Liver (tissue), 9 donors: ENCODE results near the gene HOMER3. TPM values are rescaled to one million over a fixed set of nuclear protein-coding genes. Genes with fewer than 3 reads are reported as not detected.

Experiments used
- DNase-seq: peaks from one replicate; pipeline ENCODE4 v3.0.0-alpha.2; 2017; ENCODE audit warnings: low spot score
- H3K27ac ChIP-seq, 2 donors: one replicate each; pipeline ENCODE4 v1.7.0; 2013; ENCODE audit warnings: inconsistent platforms in 2 of 2, low read length in 2 of 2, control low read depth in 1 of 2, low read depth in 1 of 2, mild to moderate bottlenecking in 1 of 2
- H3K27me3 ChIP-seq, 4 donors: one replicate each; pipeline versions ENCODE4 v1.6.1 to v1.7.0; 2013; ENCODE audit warnings: low read length in 3 of 4, inconsistent platforms in 1 of 4, mild to moderate bottlenecking in 1 of 4, moderate library complexity in 1 of 4; ENCODE audit not compliant: control insufficient read depth in 4 of 4, insufficient read depth in 4 of 4
- H3K36me3 ChIP-seq, 4 donors: one replicate each; pipeline versions ENCODE4 v1.6.1 to v1.7.0; 2013; ENCODE audit warnings: low read length in 3 of 4, mild to moderate bottlenecking in 3 of 4, low read depth in 1 of 4, moderate library complexity in 1 of 4; ENCODE audit not compliant: control insufficient read depth in 4 of 4, insufficient read depth in 3 of 4
- H3K4me1 ChIP-seq, 4 donors: one replicate each; pipeline versions ENCODE4 v1.6.1 to v1.7.0; 2013; ENCODE audit warnings: low read length in 3 of 4, mild to moderate bottlenecking in 3 of 4, moderate library complexity in 1 of 4; ENCODE audit not compliant: control insufficient read depth in 4 of 4, insufficient read depth in 4 of 4
- H3K4me3 ChIP-seq, 3 donors: one replicate each; pipeline versions ENCODE4 v1.6.1 to v1.7.0; 2013; ENCODE audit warnings: low read length in 3 of 3, control low read depth in 1 of 3, low read depth in 1 of 3, mild to moderate bottlenecking in 1 of 3
- H3K9ac ChIP-seq, 2 donors: one replicate each; pipeline ENCODE4 v1.7.0; 2013; ENCODE audit warnings: low read length in 2 of 2, mild to moderate bottlenecking in 2 of 2, moderate library complexity in 2 of 2, control low read depth in 1 of 2, low read depth in 1 of 2
- H3K9me3 ChIP-seq, 4 donors: one replicate each; pipeline versions ENCODE4 v1.6.1 to v1.7.0; 2013; ENCODE audit warnings: low read length in 3 of 4; ENCODE audit not compliant: control insufficient read depth in 4 of 4
- ATF3 ChIP-seq: IDR thresholded peaks from 2 replicates; pipeline ENCODE4 v1.6.1; 2016; ENCODE audit warnings: antibody characterized with exemption
- CTCF ChIP-seq: fragments of 150-350 bp; IDR thresholded peaks from 2 replicates; pipeline ENCODE4 v1.5.1; 2017; ENCODE audit warnings: improper control_type of control experiment, low read depth, low read length; ENCODE audit not compliant: missing input control
- EGR1 ChIP-seq, 2 donors: IDR thresholded peaks; 2 replicates each; pipeline ENCODE4 v1.6.1; 2016 to 2018; ENCODE audit warnings: antibody characterized with exemption in 2 of 2, low read depth in 2 of 2
- FOXA1 ChIP-seq: IDR thresholded peaks from 2 replicates; pipeline ENCODE4 v1.6.1; 2016; ENCODE audit warnings: antibody characterized with exemption
- FOXA2 ChIP-seq: IDR thresholded peaks from 2 replicates; pipeline ENCODE4 v1.6.1; 2016; ENCODE audit warnings: antibody characterized with exemption
- GABPA ChIP-seq, 2 donors: IDR thresholded peaks in 1 of 2; conservative IDR thresholded peaks in 1 of 2; 2 replicates each; pipeline ENCODE4 v1.6.1; 2016; ENCODE audit warnings: antibody characterized with exemption in 2 of 2, mild to moderate bottlenecking in 1 of 2, moderate library complexity in 1 of 2
- HNF4A ChIP-seq, 2 donors: conservative IDR thresholded peaks; 2 replicates each; pipeline ENCODE4 v1.6.1; 2016; ENCODE audit warnings: antibody characterized with exemption in 2 of 2, mild to moderate bottlenecking in 2 of 2
- HNF4G ChIP-seq: IDR thresholded peaks from 2 replicates; pipeline ENCODE4 v1.6.1; 2016; ENCODE audit warnings: antibody characterized with exemption
- JUND ChIP-seq, 2 donors: IDR thresholded peaks; 2 replicates each; pipeline ENCODE4 v1.6.1; 2016; ENCODE audit warnings: antibody characterized with exemption in 2 of 2
- MAX ChIP-seq: IDR thresholded peaks from 2 replicates; pipeline ENCODE4 v1.6.1; 2016; ENCODE audit warnings: antibody characterized with exemption
- NR2F2 ChIP-seq: IDR thresholded peaks from 2 replicates; pipeline ENCODE4 v1.6.1; 2016; ENCODE audit warnings: antibody characterized with exemption
- RAD21 ChIP-seq, 2 donors: IDR thresholded peaks; 2 replicates each; pipeline ENCODE4 v1.6.1; 2016; ENCODE audit warnings: antibody characterized with exemption in 2 of 2, mild to moderate bottlenecking in 2 of 2
- REST ChIP-seq: IDR thresholded peaks from 2 replicates; pipeline ENCODE4 v1.6.1; 2016; ENCODE audit warnings: antibody characterized with exemption, mild to moderate bottlenecking
- RXRA ChIP-seq, 2 donors: IDR thresholded peaks; 2 replicates each; pipeline ENCODE4 v1.6.1; 2017 to 2018; ENCODE audit warnings: antibody characterized with exemption in 2 of 2, mild to moderate bottlenecking in 1 of 2
- SP1 ChIP-seq: IDR thresholded peaks from 2 replicates; pipeline ENCODE4 v1.6.1; 2018; ENCODE audit warnings: antibody characterized with exemption, mild to moderate bottlenecking
- YY1 ChIP-seq: IDR thresholded peaks from 2 replicates; pipeline ENCODE4 v1.6.1; 2016; ENCODE audit warnings: antibody characterized with exemption, mild to moderate bottlenecking
- ZBTB33 ChIP-seq: IDR thresholded peaks from 2 replicates; pipeline ENCODE4 v1.6.1; 2016; ENCODE audit warnings: antibody characterized with exemption
- whole genome bisulfite sequencing: extraction: QIAGEN DNeasy Blood & Tissue Kit; methylation state at CpG from one replicate; pipeline ENCODE4 v1.1.7; 2013; 5-methylcytosine and 5-hydroxymethylcytosine counted together
- polyA plus RNA-seq, 2 donors: library from polyadenylated mRNA; stranded (reverse) in 1 of 2; unstranded in 1 of 2; fragments of 200-250 nt in 1 of 2; fragments of >200 nt in 1 of 2; fragmentation: Nextera tagmentation in 1 of 2; extraction: Ambion mirVana in 1 of 2; gene quantifications; one replicate each; pipeline versions ENCODE4 v1.2.1 to v1.2.3, GENCODE V29; 2013 to 2015
- total RNA-seq, 2 donors: library from RNA; depleted of rRNA; stranded (reverse); fragments of >200 nt; gene quantifications; one replicate each; pipeline ENCODE4 v1.2.3, GENCODE V29; 2014
- donor health status: healthy.
- donor health status: healthy.
- donor health status: healthy.
- donor health status: healthy.
- donor health status: healthy.

HOMER3 gene
- total and polyA plus RNA-seq, 4 donors: 0.18 to 5.4 (median 3.5) TPM

- TF ChIP-seq REST: no peak
Measured at GRCh38 chr19:18990128-18990708, 49.2 kb upstream of the HOMER3 start (continued).

GRCh38 chr19:18989316-18989715 lies 48.3 kb upstream of the HOMER3 start:
- peaks cover 5 to 26% (median 17%) of the 10 kb centered on the region in 4 donors for H3K36me3 ChIP-seq
- peaks cover 0 to 3% (median 0%) of the 10 kb centered on the region in 4 donors for H3K4me1 ChIP-seq
- H3K4me3 ChIP-seq: no peak overlapping the region
- TF ChIP-seq GABPA (IDR thresholded peaks at IDR 0.05 in 1 of 2, conservative IDR thresholded peaks at IDR 0.05 in 1 of 2) (no peak), SP1 (no peak), JUND (IDR thresholded peaks at IDR 0.05) (no peak), CTCF (no peak), FOXA2 (no peak), EGR1 (IDR thresholded peaks at IDR 0.05; ENCODE audit: low read depth in 2 of 2) (no peak), ATF3 (no peak), RAD21 (IDR thresholded peaks at IDR 0.05) (no peak), FOXA1 (no peak), ZBTB33 (no peak), MAX (no peak), NR2F2 (no peak), HNF4A (conservative IDR thresholded peaks at IDR 0.05) (no peak), HNF4G (no peak), RXRA (IDR thresholded peaks at IDR 0.05) (no peak), REST (no peak), YY1 (no peak)
- H3K27me3 ChIP-seq: no peaks in the 10 kb centered on the region
- H3K27ac ChIP-seq: no peak overlapping the region
- DNase-seq: no peak
- WGBS: 85% methylated on average over 10 of the region's 10 CpGs
- no peaks in the 10 kb centered on the region for H3K9me3 ChIP-seq
- no peak overlapping the region for H3K9ac ChIP-seq
